ENCODE data around the gene PNMA6A.
"Not testable (repeated sequence)": the region's sequence is repeated elsewhere in the genome, so short reads cannot be mapped to it uniquely, and the experiment has no call there.

DNA sequence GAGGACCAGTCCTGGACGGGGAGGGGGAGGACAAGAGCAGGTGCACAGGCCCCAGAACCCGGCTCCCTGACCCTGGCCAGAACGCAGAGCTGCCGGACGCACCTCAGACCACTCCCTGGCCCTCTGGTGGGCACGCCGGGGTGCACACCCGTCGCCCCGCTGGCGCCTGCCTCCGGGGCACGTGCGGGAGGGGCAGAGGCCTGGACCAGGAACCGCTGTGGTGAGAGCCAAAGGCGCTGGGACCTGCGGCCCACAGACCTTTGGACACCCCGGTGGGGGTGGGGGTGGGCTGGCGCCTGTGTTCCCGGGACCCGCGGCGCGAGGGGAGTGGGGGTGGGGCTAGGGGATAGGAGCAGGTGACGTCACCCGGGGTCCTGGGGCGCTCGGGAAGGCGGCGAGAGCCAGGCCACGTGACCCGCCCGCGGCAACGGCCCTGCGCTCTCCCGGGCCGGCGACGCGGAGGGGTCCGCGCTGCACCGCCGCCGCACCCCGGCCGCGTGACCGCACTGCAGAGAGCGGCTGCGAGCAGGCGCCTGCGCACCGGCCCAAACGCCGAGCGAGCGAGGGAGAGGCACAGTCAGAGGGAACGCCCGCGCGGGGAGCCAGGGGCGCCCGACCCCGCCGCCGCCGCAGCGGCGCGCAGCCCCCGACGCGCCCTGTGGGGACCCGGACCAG lies at the start of gene PNMA6A:
- TF ChIP-seq, protein P1, sequence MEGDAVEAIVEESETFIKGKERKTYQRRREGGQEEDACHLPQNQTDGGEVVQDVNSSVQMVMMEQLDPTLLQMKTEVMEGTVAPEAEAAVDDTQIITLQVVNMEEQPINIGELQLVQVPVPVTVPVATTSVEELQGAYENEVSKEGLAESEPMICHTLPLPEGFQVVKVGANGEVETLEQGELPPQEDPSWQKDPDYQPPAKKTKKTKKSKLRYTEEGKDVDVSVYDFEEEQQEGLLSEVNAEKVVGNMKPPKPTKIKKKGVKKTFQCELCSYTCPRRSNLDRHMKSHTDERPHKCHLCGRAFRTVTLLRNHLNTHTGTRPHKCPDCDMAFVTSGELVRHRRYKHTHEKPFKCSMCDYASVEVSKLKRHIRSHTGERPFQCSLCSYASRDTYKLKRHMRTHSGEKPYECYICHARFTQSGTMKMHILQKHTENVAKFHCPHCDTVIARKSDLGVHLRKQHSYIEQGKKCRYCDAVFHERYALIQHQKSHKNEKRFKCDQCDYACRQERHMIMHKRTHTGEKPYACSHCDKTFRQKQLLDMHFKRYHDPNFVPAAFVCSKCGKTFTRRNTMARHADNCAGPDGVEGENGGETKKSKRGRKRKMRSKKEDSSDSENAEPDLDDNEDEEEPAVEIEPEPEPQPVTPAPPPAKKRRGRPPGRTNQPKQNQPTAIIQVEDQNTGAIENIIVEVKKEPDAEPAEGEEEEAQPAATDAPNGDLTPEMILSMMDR (optimal IDR thresholded peaks at IDR 0.05 in 1 of 3, IDR thresholded peaks at IDR 0.05 in 1 of 3, conservative IDR thresholded peaks at IDR 0.05 in 1 of 3; ENCODE audit: extremely low read depth in 1 of 3, insufficient read depth in 2 of 3, low read length in 3 of 3), result not testable (repeated sequence)
- not testable (repeated sequence) for TF ChIP-seq EZH2 (IDR thresholded peaks at IDR 0.05; ENCODE audit: low read length)

Data from keratinocyte (primary cell).